Kasumi-1 (cell line): ENCODE data around the gene MPRIP.

Source experiments
- DNase-seq, 2 experiments: peaks; one replicate each; lab custom pipeline; 2025; lab: John Stamatoyannopoulos, UW

The MPRIP gene

DNA sequence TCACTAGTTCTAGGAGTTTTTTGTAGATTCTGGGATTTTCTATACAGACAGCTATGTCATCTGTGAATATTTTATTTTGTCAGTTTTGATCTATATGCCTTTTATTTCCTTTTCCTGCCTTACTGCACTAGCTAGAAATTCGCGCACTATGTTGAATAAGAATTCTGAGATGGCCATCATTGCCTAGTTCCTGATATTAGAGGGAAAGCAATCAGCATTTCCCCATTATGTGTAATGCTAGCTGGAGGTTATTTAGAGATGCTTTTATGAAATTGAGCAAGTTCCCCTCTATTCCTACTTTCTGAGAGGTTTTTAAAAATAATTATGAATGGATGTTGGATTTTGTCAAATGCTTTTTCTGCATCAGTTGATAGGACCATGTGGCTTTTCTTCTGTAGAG lies 23.8 kb downstream of the MPRIP start:
- no peak for DNase-seq

DNA sequence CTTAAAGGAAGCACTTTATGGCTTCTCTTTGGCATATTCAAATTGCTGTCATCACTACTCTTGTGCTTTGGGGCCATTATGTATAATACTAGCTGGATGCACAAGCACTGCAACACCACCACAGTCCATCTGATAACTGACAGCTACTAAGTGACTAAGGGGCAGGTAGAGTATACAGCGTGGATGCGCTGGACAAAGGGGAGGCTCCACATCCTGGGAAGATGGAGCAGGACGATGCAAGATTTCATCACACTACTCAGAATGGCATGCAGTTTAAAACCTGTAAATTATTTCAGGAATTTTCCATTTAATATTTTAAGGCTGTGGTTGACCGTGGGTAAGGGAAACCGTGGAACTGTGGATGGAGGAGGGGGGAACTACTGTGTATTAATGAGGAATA lies 25.0 kb downstream of the MPRIP start:
- no peak for DNase-seq

GRCh38 chr17:17069849-17070248 lies 27.6 kb downstream of the MPRIP start:
- DNase-seq, result no peak

DNA sequence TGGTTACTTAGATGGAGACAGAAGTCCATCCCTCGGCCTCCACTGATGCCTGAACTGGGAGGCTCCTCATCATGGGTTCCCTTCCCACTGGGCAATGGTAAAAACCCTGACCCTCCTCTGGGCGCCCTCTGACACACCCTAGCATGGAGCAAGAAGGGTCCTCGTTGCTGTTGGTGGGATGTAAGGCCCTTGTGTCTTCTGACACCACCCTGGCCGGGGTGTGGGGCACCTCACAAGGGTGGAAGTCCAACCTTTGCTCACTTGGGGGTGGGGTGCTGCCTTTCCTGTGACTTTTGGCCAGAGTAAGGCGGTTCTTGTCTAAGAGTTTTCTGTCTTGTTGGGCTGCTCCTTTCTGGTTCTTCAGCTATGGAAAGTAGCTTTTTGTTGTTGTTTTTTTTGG lies 28.7 kb downstream of the MPRIP start:
- DNase-seq, result no peak

DNA sequence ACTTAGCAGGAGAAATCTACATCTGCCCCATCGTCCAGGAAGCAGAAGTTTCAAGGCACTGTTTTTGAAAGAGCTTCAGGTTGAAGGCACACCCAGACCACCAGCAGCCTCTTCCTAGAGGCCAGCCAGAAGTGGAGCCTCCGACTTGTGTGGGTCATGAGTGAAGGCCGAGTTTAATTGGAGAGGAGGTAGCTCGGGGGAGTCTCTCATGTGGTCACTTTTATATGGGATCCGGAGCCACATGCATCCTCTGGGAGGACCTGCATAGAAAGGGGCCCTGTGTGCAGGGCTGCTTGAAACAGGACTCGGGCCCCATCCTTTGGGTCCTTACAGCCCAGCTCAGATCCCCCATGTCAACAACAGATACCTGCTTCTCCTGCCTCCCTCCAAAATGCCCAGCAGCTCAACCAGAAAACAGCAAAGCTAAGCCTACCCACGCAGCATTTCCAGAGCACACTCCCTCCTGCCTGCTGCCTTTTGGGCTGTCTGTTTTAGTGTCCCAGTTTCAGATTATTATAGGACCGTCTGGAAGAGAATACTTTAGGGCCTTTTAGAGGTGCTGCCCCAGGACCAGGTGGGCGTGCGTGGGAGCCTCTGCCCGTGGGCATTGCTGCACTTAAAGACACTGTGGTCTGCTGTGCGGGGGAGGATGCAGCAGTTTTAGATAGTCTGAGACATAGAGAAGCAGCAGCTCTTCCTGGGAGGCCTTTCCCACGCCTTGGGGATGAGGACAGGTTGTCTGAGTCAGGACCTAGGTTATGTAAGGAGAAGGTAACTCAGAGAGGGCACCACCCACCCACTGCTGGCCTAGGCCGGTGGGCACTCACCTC lies 29.5 kb downstream of the MPRIP start:
- no peak for DNase-seq

- no peak for DNase-seq
These were observed 30.3 kb downstream of the MPRIP start for GRCh38 chr17:17072546-17072945.

DNA sequence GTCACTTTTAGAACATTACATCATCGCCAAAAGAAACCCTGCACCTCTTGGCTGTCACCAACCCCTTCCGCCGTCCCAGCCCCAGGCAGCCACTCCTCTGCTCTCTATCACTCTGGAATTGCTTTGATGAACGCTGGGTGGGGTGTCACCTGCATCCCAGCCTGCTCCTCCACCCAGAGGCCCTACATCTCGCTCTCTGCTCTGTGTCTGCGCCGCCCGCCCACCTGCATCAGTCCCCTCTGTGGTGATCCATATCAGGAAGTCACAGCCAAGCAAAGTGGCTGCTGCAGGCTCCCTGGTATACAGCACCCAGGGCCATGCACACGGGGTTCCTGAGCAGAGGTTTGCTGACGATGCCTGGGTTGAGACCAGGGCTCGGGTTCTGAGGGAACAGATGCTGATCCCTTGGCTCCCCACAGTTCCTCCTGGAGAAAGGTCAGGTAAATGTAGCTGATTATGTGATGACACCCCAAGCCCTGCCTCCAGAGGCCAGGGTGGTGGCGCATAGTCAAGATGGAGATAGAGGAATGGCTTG lies 30.8 kb downstream of the MPRIP start:
- DNase-seq, result no peak

DNA sequence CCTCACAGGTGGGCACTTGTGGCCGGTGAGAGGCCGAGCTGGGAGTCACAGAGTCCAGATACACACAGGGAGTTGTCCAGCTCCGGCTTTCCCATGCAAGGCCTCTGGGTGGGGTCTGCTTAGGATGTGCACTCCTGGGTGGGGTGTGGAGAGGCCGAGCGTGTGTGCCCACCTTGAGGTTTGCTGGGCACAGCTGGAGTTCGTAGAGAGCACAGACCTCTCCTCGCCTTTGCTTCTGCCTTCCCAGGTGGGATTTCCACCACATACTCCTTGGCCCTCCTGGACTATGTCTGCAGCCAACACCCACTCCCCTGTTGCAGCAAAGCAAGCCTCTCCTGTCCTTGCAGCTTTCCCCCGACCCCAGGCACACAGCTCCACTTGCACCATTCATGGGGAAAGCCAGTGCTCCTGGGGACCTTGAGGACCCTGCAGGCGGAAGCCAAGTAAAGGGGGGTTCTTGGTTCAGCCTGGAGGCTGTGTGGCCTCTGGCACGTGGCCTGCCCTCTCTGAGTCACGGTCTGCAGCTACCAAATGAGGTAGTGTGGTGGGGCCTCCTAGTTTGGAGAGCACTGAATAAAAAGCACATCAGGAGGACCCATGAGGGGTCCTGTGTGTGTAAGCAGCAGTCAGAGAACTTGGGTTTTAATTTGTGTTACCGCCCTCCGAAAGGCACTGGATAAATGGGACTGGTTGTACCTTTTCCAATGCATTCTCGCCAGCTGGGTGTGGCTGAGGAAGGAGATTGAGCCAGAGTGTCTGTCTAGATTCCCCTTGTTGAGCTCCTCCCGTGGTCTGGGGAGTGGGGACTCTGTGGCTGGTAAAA lies 31.5 kb downstream of the MPRIP start:
- DNase-seq, result no peak

GRCh38 chr17:17075125-17075781 lies 33.0 kb downstream of the MPRIP start:
- DNase-seq, result no peak

DNA sequence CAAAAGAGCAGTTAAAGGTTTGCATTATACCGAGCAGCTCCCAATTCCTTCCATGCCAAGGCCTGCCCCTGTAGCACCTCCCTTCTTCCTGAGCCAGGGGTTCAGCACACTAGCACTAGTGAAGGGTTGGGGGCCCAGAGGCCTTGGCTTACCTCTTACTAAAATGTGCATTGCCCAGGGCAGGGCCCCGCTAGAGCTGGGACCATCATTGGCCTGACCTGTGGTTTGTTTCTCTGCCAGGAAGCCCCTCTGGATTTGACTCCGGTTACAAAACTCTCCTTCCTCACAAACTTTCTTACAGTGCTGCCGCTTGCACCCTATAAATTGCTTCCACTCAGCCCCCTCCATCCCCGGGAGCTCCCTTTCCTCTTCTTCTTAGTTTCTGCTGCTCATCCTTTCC lies 33.8 kb downstream of the MPRIP start:
- no peak for DNase-seq

GRCh38 chr17:17077101-17077500 lies 34.8 kb downstream of the MPRIP start:
- DNase-seq, result no peak

- no peak for DNase-seq
These were observed 35.8 kb downstream of the MPRIP start for GRCh38 chr17:17077861-17078732.

DNA sequence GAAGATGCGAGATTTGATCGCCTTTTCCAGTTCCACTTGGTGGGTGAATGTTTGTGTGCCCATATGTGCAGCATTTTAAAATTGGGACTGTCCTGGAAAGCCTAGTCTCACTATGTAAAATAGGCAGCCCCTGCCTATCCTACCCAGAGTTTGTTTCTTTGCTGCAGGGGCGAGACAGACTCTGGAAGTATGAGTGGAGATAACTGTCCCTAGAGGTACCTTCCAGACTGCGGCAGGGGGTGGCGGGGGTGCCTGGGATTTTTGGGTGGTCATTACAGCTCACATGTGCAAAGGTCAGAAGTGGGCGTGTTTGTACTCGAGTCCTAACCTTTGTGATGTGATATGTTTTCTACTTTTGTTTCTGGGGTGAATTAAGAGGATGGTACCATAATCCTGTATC lies 36.6 kb downstream of the MPRIP start:
- no peak for DNase-seq

DNA sequence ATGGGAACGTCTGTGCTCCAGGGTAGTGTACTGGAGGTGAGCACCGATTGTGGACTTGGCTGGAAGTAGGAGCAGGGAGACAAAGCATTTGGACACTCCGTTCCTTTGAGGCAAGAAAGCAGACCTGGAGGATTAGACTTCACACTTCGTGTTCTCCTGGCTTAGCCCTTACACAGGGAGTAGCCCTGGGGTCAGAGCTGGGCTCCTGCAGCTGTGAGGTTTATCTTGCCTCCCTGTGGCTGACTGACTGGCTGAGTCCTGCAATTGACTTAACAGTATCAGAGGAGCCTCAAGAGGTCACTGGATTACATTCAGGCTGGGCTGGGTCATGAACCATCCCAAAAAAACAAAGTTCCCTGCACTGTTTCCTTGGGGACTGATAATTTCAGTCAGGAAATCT lies 37.1 kb downstream of the MPRIP start:
- no peak for DNase-seq

DNA sequence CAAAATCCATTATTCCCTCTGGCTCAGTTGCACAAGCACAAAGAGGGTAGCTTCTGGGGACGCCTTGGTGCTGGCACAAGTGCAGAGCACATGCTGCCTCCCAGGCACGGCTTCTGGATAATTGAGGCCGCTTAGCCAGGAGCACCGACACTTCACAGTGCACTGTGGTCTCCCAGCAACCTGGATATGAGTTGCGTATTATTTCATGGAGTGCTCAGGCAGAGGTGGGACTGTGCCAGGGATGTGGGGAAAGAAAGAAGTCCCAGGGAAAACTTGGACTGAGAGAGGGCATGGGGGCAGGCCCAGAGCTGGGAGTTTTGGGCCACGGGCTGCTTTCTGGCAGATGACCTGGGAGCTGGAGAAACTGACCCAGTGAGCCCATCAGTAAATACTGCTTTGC lies 37.5 kb downstream of the MPRIP start:
- no peak for DNase-seq

- no peak for DNase-seq
These were observed 37.9 kb downstream of the MPRIP start for GRCh38 chr17:17080181-17080631.

GRCh38 chr17:17080781-17081180 lies 38.5 kb downstream of the MPRIP start:
- no peak for DNase-seq

DNA sequence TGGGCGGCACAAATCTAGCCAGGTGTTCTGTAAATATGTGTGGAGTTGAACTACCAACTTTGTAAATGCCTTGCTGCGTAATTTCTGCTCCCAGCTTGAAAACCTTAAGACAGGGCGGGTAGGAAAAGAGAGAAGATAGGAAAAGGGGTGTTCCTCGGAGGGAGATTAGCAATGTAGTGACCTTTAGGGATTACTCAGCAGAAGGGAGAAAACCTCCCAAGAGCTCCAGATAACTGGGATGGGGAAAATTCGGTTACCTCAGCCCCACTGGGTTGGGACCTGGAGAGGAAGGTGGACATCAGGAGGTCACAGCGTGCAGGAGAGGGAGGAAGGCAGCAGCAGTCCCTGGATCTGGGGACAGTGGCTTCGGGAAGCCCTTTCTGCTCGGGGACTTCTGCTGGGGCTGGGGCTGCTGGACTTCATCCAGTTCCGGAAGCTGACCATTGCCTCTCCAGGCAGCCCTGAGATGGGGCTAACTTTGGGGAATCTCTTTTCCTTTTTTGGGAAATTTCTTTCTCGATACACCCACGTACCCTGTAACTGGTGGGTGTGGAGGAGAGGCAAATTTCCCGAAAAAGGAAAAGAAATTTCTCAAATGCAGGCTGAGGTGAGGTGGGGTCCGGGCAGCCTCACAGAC lies 39.2 kb downstream of the MPRIP start:
- DNase-seq, result no peak

- DNase-seq, result no peak
These were observed 40.6 kb downstream of the MPRIP start for GRCh38 chr17:17082878-17083277.

GRCh38 chr17:17084317-17084835 lies 42.1 kb downstream of the MPRIP start:
- no peak for DNase-seq

GRCh38 chr17:17084941-17085340 lies 42.7 kb downstream of the MPRIP start:
- no peak for DNase-seq
